Large intestine (tissue), 3 donors: ENCODE measurements around the gene ITGA5. TPM values are rescaled to one million over a fixed set of nuclear protein-coding genes. Genes with fewer than 3 reads are reported as not detected.

Experiments
- DNase-seq, 2 donors: peaks; one replicate each; pipeline versions ENCODE4 v3.0.0 to v3.0.0-alpha.2; 2013
- H3K27ac ChIP-seq: one replicate; pipeline ENCODE4 v1.5.1; 2013; ENCODE audit warnings: low read length
- H3K27me3 ChIP-seq: 2 replicates; pipeline ENCODE4 v1.6.1; 2013; ENCODE audit warnings: low read length; ENCODE audit not compliant: control insufficient read depth, insufficient read depth
- H3K36me3 ChIP-seq: 2 replicates; pipeline ENCODE4 v1.6.1; 2013; ENCODE audit warnings: low read length; ENCODE audit not compliant: control insufficient read depth, insufficient read depth
- H3K4me1 ChIP-seq: one replicate; pipeline ENCODE4 v1.6.1; 2013; ENCODE audit warnings: low read length; ENCODE audit not compliant: control insufficient read depth, insufficient read depth
- H3K4me3 ChIP-seq: one replicate; pipeline ENCODE4 v1.5.1; 2013; ENCODE audit warnings: low read length
- H3K9me3 ChIP-seq: one replicate; pipeline ENCODE4 v1.6.1; 2013; ENCODE audit warnings: mild to moderate bottlenecking, low read depth, low read length, moderate library complexity; ENCODE audit not compliant: control insufficient read depth
- WGBS: methylation state at CpG from one replicate; pipeline ENCODE4 v1.1.5; 2013; ENCODE audit warnings: low lambda C conversion rate; ENCODE audit not compliant: insufficient coverage; 5-methylcytosine and 5-hydroxymethylcytosine counted together
- polyA plus RNA-seq: library from polyadenylated mRNA; unstranded; fragments of 120-200 nt; gene quantifications from one replicate; pipeline ENCODE4 v1.2.1, GENCODE V29; 2013

Gene ITGA5
- polyA plus RNA-seq, 1 donor: 23.9 TPM

GRCh38 chr12:54411391-54412241, 7.5 kb downstream of the ITGA5 start:
- Histone ChIP-seq H3K36me3 (peaks cover 12% of the 10 kb centered on the region), H3K27ac (no peak overlapping the region), H3K4me3 (no peak overlapping the region), H3K9me3 (no peaks in the 10 kb centered on the region), H3K27me3 (peaks cover 12% of the 10 kb centered on the region), H3K4me1 (no peaks in the 10 kb centered on the region)
- DNase-seq: no peak
- WGBS: no CpG with 5 or more reads among the region's 10 CpGs

- peaks cover 11% of the 10 kb centered on the region for H3K27me3 ChIP-seq
- no peaks in the 10 kb centered on the region for H3K4me1 ChIP-seq
- H3K9me3 ChIP-seq: no peaks in the 10 kb centered on the region
- no peak overlapping the region for H3K4me3 ChIP-seq
- no peak overlapping the region for H3K27ac ChIP-seq
- peaks cover 16% of the 10 kb centered on the region for H3K36me3 ChIP-seq
- no CpG with 5 or more reads among the region's 8 CpGs for WGBS
- DNase-seq: no peak
Observed at GRCh38 chr12:54409267-54409666, 9.8 kb downstream of the ITGA5 start.

DNA sequence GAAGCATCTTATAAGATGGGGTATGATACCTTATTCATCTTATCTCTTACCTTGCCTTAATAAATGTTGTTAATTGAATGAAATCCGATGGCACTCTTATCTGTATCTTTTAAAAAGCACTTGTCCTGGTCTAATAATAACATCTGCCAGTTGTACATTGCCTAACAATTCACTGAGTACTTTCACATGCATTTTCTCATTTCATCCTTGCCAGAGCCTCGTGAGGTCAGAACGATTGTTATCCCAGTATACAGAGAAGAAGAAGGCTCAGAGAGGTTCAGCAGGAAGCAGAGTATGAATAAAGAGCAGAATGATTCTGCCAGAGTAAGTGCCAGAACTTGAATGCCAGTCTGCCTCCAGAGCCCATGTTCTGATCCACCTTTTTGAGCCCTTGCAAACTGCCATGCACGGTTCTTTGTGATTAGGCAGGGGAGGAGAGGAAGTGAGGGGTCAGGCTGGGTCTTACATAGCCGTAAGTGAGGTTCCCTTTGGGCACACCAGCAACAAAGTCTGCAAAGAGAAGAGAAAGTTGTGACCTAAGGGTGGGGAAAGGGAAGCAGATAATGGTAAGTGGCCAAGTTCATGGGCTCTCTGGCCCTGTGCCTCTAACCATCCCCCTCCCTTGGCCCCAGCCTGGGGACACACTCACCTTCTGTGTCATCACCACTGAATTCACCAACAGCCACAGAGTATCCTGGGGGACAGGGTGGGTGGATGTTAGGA, 11.7 kb downstream of the ITGA5 start:
- H3K4me1 ChIP-seq: no peaks in the 10 kb centered on the region

GRCh38 chr12:54405573-54405972, 13.5 kb downstream of the ITGA5 start:
- peaks cover 40% of the 10 kb centered on the region for H3K36me3 ChIP-seq
- WGBS: no CpG with 5 or more reads among the region's 7 CpGs

More for the DNA sequence above, 11.7 kb downstream of the ITGA5 start:
- peaks cover 27% of the 10 kb centered on the region for H3K36me3 ChIP-seq
- H3K27ac ChIP-seq: no peak overlapping the region
- no CpG with 5 or more reads among the region's 5 CpGs for WGBS
- no peaks in the 10 kb centered on the region for H3K9me3 ChIP-seq
- H3K4me3 ChIP-seq: no peak overlapping the region
- no peak for DNase-seq
- H3K27me3 ChIP-seq: peaks cover 10% of the 10 kb centered on the region

DNA sequence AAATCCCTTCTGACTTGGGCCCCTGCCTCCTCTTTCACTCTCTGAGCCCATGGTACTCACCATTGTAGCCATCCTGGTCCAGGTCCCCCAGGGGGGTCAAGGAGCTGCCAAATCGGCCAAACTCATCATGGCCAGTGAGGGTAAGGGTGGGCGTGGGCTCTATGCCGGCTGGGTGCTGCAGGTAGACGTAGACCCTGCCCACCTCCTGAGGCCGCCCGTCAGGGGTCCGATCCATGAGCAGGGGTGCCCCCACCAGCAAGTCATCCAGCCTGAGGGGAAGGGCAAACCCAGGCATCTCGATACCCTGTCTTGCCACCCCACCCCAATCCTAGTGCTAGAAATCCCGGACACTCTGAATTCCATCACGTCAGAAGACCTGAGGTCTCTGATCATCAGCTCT, 14.0 kb downstream of the ITGA5 start:
- no peaks in the 10 kb centered on the region for H3K9me3 ChIP-seq
- peaks cover 12% of the 10 kb centered on the region for H3K27me3 ChIP-seq
- no peak overlapping the region for H3K4me3 ChIP-seq
- no peak for DNase-seq
- H3K4me1 ChIP-seq: no peaks in the 10 kb centered on the region
- H3K27ac ChIP-seq: no peak overlapping the region
- H3K36me3 ChIP-seq: peaks cover 43% of the 10 kb centered on the region
- WGBS: no CpG with 5 or more reads among the region's 10 CpGs

More at GRCh38 chr12:54405573-54405972, 13.5 kb downstream of the ITGA5 start:
- peaks cover 12% of the 10 kb centered on the region for H3K27me3 ChIP-seq
- no peaks in the 10 kb centered on the region for H3K4me1 ChIP-seq
- H3K4me3 ChIP-seq: no peak overlapping the region
- no peak overlapping the region for H3K27ac ChIP-seq
- H3K9me3 ChIP-seq: no peaks in the 10 kb centered on the region
- DNase-seq: no peak

GRCh38 chr12:54404061-54405004, 14.7 kb downstream of the ITGA5 start:
- no CpG with 5 or more reads among the region's 11 CpGs for WGBS
- DNase-seq: no peak
- Histone ChIP-seq H3K27me3 (peaks cover 12% of the 10 kb centered on the region), H3K36me3 (peaks cover 41% of the 10 kb centered on the region), H3K9me3 (no peaks in the 10 kb centered on the region), H3K4me3 (no peak overlapping the region), H3K27ac (no peak overlapping the region), H3K4me1 (no peaks in the 10 kb centered on the region)

GRCh38 chr12:54401119-54401518, 17.9 kb downstream of the ITGA5 start:
- no peak for DNase-seq
- peaks cover 8% of the 10 kb centered on the region for H3K27me3 ChIP-seq
- H3K9me3 ChIP-seq: no peaks in the 10 kb centered on the region
- WGBS: no CpG with 5 or more reads among the region's 2 CpGs
- no peak overlapping the region for H3K4me3 ChIP-seq
- no peak overlapping the region for H3K27ac ChIP-seq
- H3K36me3 ChIP-seq: peaks cover 50% of the 10 kb centered on the region
- no peaks in the 10 kb centered on the region for H3K4me1 ChIP-seq

DNA sequence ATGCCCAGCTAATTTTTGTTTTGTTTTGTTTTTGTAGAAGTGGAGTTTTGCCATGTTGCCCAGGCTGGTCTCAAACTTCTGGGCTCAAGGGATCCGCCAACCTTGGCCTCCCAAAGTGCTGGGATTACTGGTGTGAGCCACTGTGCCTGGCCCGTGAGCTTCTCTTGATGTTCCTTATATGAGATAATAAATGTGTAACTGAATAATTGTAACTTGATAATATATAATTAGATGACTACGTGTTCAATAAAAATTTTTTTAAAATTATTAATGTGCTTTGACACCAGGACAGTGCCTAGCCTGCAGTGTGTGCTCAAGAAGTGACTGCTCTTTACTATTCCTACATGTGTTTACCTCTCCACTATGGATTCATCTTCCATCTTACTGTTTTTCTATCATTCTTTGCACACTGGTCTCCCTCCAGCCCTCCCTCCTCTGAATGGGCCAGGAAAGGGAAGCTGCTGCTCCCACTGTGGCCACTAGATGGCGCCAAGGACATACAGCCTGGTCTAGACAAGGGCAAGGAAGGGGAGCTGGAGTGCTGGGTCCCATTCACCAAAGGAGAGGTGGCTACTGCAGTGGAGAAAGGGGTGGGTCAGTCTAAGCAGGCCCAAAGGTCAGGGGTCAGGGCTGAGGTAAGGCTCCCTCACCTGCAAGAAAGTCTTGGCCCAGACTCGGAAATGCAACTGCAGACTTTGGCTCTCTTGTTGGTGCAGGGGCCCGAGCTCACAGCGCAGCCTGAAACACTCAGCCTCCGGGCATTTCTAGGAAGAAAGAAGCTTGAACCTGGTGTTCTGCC, 19.9 kb downstream of the ITGA5 start:
- H3K27ac ChIP-seq: no peak overlapping the region
- no peaks in the 10 kb centered on the region for H3K9me3 ChIP-seq
- H3K27me3 ChIP-seq: peaks cover 6% of the 10 kb centered on the region
- no peak overlapping the region for H3K4me3 ChIP-seq
- peak; percentile 57 to 71 for DNase-seq
- no peaks in the 10 kb centered on the region for H3K4me1 ChIP-seq
- peaks cover 54% of the 10 kb centered on the region for H3K36me3 ChIP-seq
- no CpG with 5 or more reads among the region's 8 CpGs for WGBS

- H3K4me1 ChIP-seq: no peaks in the 10 kb centered on the region
- H3K27ac ChIP-seq: no peak overlapping the region
- H3K27me3 ChIP-seq: peaks cover 6% of the 10 kb centered on the region
- DNase-seq: no peak
- H3K4me3 ChIP-seq: no peak overlapping the region
- peaks cover 48% of the 10 kb centered on the region for H3K36me3 ChIP-seq
- no CpG with 5 or more reads among the region's 2 CpGs for WGBS
- no peaks in the 10 kb centered on the region for H3K9me3 ChIP-seq
Observed at GRCh38 chr12:54398218-54398617, 20.8 kb downstream of the ITGA5 start.
